GM19025 (cell line): ENCODE data around the gene ZNF154.
"Not testable (repeated sequence)": the region's sequence is repeated elsewhere in the genome, so short reads cannot be mapped to it uniquely, and the experiment has no call there.

Experiments used
- ATAC-seq: cut with Tn5 transposase; IDR thresholded peaks from one replicate; pipeline ENCODE4 v1.9.1; 2021; ENCODE audit warnings: mild to moderate bottlenecking, low read depth, moderate library complexity; ENCODE audit not compliant: unreplicated experiment

The ZNF154 gene

GRCh38 chr19:57708641-57709361 is at the start of gene ZNF154:
ZNF154 (minus strand) TSS chr19:57709204; CDS start chr19:57708971, 233 bp downstream.
- ATAC-seq, result no peak

- ATAC-seq, result no peak
Measured at GRCh38 chr19:57757941-57758340, 48.9 kb upstream of the ZNF154 start.

DNA sequence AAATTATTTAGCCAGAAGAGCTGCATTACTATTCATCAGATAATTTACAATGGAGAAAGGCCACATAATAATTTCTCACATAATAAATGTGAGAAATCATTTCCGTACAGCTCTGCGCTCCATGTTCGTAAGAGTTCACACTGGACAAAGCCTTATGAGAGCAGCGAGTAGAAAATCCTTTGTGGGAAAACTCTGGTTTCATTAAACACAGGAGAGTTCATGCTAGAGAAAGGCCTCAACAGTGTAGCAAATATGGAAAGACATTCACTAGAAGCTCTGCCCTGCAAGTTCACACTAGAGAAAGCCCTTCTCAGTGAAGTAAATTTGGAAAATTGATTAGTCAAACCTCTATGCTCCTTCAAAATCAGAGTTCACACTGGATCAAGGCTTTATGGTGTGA is 46.0 kb upstream of the ZNF154 start:
- ATAC-seq, result no peak

DNA sequence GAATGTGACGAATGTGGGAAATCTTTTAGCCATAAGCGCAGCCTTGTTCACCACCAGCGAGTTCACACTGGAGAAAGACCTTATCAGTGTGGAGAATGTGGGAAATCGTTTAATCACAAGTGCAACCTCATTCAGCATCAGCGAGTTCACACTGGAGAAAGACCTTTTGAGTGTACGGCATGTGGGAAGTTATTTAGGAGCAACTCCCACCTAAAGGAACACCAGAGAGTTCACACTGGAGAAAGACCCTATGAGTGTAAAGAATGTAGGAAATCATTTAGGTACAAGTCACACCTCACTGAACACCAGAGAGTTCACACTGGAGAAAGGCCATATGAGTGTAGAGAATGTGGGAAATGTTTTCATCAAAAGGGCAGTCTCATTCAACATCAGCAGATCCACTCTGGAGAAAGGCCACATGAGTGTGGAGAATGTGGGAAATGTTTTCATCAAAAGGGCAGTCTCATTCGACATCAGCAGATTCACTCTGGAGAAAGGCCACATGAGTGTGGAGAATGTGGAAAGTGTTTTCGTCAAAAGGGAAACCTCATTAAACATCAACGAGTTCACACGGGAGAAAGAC is 45.2 kb upstream of the ZNF154 start:
- no peak for ATAC-seq

GRCh38 chr19:57748029-57748428 is 39.0 kb upstream of the ZNF154 start:
- no peak for ATAC-seq

DNA sequence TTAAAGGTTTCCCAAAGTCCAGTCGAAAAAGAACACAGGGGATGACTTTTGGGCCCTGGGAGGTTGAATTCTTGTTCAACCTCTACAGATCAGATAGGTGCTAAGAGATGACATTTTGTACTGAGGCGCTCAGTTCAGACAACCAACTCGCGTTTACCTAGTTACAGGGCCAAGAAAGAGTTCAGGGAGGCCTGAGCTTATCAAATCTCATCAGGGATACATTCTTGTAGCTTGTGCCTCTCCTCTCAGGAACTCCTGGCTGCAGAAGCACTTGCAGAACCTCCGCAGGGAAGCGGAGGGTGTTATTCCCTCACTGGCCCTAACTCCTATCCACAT is 38.4 kb upstream of the ZNF154 start:
- no peak for ATAC-seq

- ATAC-seq, result peak; percentile 92
Measured at GRCh38 chr19:57746580-57747471, 37.8 kb upstream of the ZNF154 start, which contains the start of gene ZNF776. ZNF776 (plus strand) TSS chr19:57746815; CDS start chr19:57747059, 244 bp downstream.

GRCh38 chr19:57738770-57739169 is 29.8 kb upstream of the ZNF154 start:
- ATAC-seq, result not testable (repeated sequence)

DNA sequence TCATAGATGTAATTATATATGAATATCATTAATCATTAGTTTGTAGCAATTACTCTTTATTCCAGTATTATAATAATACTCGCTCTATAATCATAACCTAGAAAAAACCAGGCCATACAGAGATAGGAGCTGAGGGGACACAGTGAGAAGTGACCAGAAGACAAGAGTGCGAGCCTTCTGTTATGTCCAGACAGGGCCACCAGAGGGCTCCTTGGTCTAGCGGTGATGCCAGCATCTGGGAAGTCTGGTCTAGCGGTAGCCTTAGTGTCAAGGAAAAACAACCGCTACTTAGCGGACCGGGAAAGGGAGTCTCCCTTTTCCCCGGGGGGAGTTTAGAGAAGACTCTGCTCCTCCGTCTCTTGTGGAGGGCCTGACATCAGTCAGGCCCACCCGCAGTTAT is 29.3 kb upstream of the ZNF154 start:
- not testable (repeated sequence) for ATAC-seq

- no peak for ATAC-seq
Measured at GRCh38 chr19:57720878-57721277, 11.9 kb upstream of the ZNF154 start.

DNA sequence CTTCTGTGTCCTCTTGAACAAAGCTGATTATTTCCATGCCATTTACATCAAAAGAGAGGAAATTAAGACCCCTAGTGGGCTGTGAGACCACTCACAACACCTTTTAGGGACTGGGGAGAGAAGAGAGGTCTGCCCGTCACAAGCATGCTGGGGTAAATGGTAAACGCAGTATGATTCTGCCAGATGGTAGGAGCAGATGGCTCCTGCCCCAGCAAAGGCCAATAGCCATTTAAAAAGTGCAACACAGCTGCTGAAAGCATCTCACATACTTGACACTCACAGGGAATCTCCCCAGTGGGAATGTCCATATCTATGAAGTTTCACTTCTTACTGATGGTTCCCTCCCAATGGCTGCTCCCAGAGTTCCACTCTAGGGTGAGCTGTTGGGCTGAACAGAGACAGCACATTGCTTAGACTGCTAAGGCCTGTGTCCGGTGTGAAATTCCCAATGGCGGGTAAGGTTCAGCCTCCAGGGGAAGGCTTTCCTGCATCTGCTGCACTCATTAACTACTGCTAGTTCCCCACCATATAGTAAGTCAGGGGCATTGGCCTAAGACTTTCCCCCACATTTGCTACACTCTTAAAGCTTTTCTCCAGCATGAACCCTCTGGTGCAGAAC is 11.0 kb upstream of the ZNF154 start:
- no peak for ATAC-seq

DNA sequence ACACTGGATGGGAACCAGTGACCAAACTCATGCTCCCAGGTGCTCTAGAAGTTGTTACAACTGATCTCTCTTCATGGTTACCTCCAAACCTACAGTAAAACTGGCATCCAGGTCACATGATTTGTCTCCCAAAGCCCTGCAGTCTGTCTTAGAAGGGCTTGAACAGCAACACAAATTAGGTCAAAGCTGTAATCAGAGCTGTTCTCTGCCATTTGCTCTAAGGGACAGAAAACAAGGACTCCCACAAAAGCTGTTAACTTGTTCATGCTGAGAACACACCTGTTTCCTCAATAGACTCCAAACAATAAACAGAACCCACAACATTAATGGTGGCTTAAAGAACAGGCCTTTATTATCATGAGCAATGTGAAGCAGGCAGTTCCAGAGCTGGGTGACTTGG is 10.4 kb upstream of the ZNF154 start:
- ATAC-seq, result no peak

- no peak for ATAC-seq
Measured at GRCh38 chr19:57712222-57712621, 3.2 kb upstream of the ZNF154 start.

DNA sequence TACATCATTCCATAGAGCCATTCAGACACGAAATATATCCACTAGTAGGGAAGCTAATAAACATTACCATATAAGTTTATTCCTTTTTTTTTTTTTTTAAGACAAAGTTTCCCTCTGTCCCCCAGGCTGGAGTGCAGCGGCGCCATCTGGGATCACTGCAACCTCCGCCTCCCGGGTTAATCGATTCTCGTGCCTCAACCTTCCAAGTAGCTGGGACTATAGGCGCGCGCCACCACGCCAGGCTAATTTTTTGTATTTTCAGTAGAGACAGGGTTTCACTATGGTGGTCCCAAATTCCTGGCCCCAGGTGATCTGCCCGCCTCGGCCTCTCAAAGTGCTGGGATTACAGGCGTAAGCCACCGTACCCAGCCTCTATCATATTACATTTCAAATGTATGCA is 612 bp upstream of the ZNF154 start:
- ATAC-seq, result no peak

- ATAC-seq, result no peak
Measured at GRCh38 chr19:57706346-57706745, 2.7 kb downstream of the ZNF154 start.

GRCh38 chr19:57701625-57702024 is 7.4 kb downstream of the ZNF154 start:
- ATAC-seq, result no peak

DNA sequence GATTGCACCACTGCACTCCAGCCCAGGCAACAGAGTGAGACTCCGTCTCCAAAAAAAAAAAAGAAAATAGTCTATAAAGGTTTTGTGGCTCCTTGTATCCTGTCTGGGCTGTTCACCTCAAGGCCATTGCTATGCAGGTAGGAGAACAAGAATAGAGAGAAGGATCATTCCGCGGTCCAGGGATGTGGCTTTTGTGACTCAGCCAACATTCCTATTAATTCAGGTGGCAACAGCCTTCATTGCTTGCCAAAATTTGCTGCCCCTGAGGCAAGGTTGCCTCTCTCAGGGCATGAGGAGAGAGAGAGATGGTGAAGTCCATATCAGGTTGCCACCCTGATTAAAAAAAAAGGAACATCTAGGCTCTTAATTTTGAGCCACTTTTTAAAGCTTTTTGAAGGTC is 19.3 kb downstream of the ZNF154 start:
- ATAC-seq, result no peak

- ATAC-seq, result no peak
Measured at GRCh38 chr19:57688011-57688763, 20.8 kb downstream of the ZNF154 start.

DNA sequence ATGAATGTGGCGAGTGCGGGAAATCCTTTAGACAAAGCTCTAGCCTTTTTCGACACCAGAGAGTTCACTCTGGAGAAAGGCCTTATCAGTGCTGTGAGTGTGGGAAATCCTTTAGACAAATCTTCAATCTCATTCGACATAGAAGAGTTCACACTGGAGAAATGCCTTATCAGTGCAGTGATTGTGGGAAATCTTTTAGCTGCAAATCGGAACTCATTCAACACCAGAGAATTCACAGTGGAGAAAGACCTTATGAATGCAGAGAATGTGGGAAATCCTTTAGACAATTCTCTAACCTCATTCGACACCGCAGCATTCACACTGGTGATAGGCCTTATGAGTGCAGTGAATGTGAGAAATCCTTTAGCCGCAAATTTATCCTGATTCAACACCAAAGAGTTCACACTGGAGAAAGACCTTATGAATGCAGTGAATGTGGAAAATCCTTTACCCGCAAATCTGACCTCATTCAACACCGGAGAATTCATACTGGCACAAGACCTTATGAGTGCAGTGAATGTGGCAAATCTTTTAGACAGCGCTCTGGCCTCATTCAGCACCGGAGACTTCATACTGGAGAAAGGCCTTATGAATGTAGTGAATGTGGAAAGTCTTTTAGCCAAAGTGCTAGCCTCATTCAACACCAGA is 21.5 kb downstream of the ZNF154 start:
- ATAC-seq, result no peak

DNA sequence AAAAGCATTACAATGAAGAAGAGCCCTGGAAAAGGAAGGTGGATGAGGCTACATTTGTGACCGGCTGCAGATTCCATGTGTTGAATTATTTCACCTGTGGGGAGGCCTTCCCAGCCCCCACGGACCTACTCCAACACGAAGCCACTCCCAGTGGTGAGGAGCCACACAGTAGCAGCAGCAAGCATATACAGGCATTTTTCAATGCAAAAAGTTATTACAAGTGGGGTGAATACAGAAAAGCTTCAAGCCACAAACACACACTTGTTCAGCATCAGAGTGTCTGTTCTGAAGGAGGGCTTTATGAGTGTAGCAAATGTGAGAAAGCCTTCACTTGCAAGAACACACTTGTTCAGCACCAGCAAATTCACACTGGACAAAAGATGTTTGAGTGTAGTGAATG is 22.3 kb downstream of the ZNF154 start:
- ATAC-seq, result no peak
